ENCODE measurements around the gene TMEM63C. TPM values are rescaled to one million over a fixed set of nuclear protein-coding genes. Genes with fewer than 3 reads are reported as not detected.

The TMEM63C gene
- total and polyA plus RNA-seq, 2 donors (not counting 3 experiments of a cell fraction or from before 2014, with no cell fraction given), result not detected

DNA sequence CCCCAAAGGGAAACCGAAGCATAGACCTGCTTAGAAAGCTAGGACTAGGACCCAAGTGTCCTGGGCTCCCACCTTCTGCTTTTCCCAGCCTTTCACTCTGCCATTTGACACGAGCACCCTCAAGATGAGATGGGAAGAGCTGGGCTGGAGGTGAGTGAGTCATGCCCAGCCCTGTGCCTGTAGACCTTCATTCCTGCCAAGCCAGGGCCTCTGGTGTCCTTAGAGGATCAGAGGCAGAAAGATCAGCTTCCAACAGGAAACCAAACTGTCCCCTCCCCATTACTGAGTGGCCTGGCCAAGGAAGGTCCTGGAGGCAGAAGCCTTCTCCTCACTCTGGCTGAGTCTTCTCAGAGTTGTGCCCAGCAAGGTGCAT is 3.5 kb downstream of the TMEM63C start:
- Histone ChIP-seq H3K9me3 (replicated peaks; ENCODE audit: control insufficient read depth, insufficient read depth, low read length) (no peaks in the 10 kb centered on the region), H3K4me2 (ENCODE audit: insufficient read depth, low read length) (no peak overlapping the region), H3K4me3 (replicated peaks in 1 of 3; ENCODE audit: insufficient read depth in 1 of 3, low read depth in 1 of 3, low read length in 3 of 3) (no peak overlapping the region), H3K9me1 (replicated peaks; ENCODE audit: control insufficient read depth, extremely low read depth, insufficient read depth, low read length) (no peaks in the 10 kb centered on the region), H3K27ac (ENCODE audit: insufficient read depth, low read depth, low read length) (no peak overlapping the region), H3K9ac (replicated peaks; ENCODE audit: extremely low read depth, insufficient read depth, low read length) (no peak overlapping the region), H3K27me3 (ENCODE audit: control insufficient read depth in 2 of 2, insufficient read depth in 2 of 2, low read length in 2 of 2) (peaks cover 7 to 21% of the 10 kb centered on the region in 2 experiments), H3K79me2 (ENCODE audit: control insufficient read depth, insufficient read depth, low read length) (no peaks in the 10 kb centered on the region), H4K20me1 (replicated peaks; ENCODE audit: control insufficient read depth, extremely low read depth, insufficient read depth, low read length) (no peaks in the 10 kb centered on the region), H3K36me3 (ENCODE audit: control insufficient read depth in 2 of 2, extremely low read depth in 1 of 2, insufficient read depth in 2 of 2, low read length in 2 of 2) (no peaks in the 10 kb centered on the region), H3K4me1 (ENCODE audit: control insufficient read depth, extremely low read depth, insufficient read depth, low read length) (no peaks in the 10 kb centered on the region), H2AFZ (ENCODE audit: low read depth, low read length) (no peak overlapping the region)
- CTCF ChIA-PET, result no interaction called here
- no peak for TF ChIP-seq POLR2AphosphoS5 (IDR thresholded peaks at IDR 0.05; ENCODE audit: insufficient read depth, low read depth, low read length)
- TF ChIP-seq POLR2A (IDR thresholded peaks at IDR 0.05; ENCODE audit: low read depth, low read length), result no peak
- TF ChIP-seq EZH2 (IDR thresholded peaks at IDR 0.05; ENCODE audit: borderline replicate concordance, low read depth, low read length, severe bottlenecking), result no peak
- TF ChIP-seq JUN (IDR thresholded peaks at IDR 0.05; ENCODE audit: borderline replicate concordance, insufficient read depth, insufficient read length, low read depth), result no peak
- TF ChIP-seq MYC (IDR thresholded peaks at IDR 0.05; ENCODE audit: low read depth, low read length), result no peak
- TF ChIP-seq, protein P1, sequence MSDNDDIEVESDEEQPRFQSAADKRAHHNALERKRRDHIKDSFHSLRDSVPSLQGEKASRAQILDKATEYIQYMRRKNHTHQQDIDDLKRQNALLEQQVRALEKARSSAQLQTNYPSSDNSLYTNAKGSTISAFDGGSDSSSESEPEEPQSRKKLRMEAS (IDR thresholded peaks at IDR 0.05; ENCODE audit: insufficient read depth, insufficient read length), result no peak
- TF ChIP-seq FOS (IDR thresholded peaks at IDR 0.05; ENCODE audit: borderline replicate concordance, insufficient read depth, low read length), result no peak
- TF ChIP-seq, protein P2, sequence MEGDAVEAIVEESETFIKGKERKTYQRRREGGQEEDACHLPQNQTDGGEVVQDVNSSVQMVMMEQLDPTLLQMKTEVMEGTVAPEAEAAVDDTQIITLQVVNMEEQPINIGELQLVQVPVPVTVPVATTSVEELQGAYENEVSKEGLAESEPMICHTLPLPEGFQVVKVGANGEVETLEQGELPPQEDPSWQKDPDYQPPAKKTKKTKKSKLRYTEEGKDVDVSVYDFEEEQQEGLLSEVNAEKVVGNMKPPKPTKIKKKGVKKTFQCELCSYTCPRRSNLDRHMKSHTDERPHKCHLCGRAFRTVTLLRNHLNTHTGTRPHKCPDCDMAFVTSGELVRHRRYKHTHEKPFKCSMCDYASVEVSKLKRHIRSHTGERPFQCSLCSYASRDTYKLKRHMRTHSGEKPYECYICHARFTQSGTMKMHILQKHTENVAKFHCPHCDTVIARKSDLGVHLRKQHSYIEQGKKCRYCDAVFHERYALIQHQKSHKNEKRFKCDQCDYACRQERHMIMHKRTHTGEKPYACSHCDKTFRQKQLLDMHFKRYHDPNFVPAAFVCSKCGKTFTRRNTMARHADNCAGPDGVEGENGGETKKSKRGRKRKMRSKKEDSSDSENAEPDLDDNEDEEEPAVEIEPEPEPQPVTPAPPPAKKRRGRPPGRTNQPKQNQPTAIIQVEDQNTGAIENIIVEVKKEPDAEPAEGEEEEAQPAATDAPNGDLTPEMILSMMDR (IDR thresholded peaks at IDR 0.05; ENCODE audit: extremely low read depth in 1 of 2, insufficient read depth in 1 of 2, low read depth in 1 of 2, low read length in 2 of 2), result no peak
- TF ChIP-seq GATA2 (IDR thresholded peaks at IDR 0.05; ENCODE audit: insufficient read depth, insufficient read length, low read depth, low read length), result no peak
- intact Hi-C loops (cut with micrococcal nuclease) (no loop called here), dilution Hi-C loops (cut with MboI; ENCODE audit: extremely low pct_ligation_motif_present, low sequenced_read_pairs) (no loop called here)
- FAIRE-seq (no peak), DNase-seq (ENCODE audit: low read depth, low spot score) (no peak)
- BruUV-seq (replicated peaks), result no TSS peak
- POLR2A ChIA-PET, result no interaction called here
